GM12891 (cell line): Measurements from ENCODE around the gene ITM2C.

Experiments used
- DNase-seq: peaks from one replicate; pipeline ENCODE4 v3.0.0; 2011; ENCODE audit warnings: low spot score; ENCODE audit not compliant: insufficient read length
- FAIRE-seq: peaks from 2 replicates; lab custom pipeline; 2011; peaks lifted over from hg19 to GRCh38; lab: Jason Lieb, UNC
- PAX5 ChIP-seq: IDR thresholded peaks from 2 replicates; pipeline ENCODE4 v1.6.1; 2011; ENCODE audit warnings: low read length, moderate library complexity, mild to moderate bottlenecking; ENCODE audit not compliant: insufficient read depth, severe bottlenecking
- POLR2A ChIP-seq: IDR thresholded peaks from 2 replicates; pipeline ENCODE4 v1.6.1; 2011; ENCODE audit warnings: low read depth, low read length, control low read depth
- POLR2AphosphoS5 ChIP-seq: IDR thresholded peaks from 2 replicates; pipeline ENCODE4 v1.6.1; 2011; ENCODE audit warnings: low read depth, low read length, control low read depth
- POU2F2 ChIP-seq: IDR thresholded peaks from 2 replicates; pipeline ENCODE4 v1.6.1; 2011; ENCODE audit warnings: low read depth, mild to moderate bottlenecking, control low read depth, low read length, moderate library complexity
- SPI1 ChIP-seq: IDR thresholded peaks from 2 replicates; pipeline ENCODE4 v1.6.1; 2011; ENCODE audit warnings: low read depth, low read length, control low read depth
- TAF1 ChIP-seq: IDR thresholded peaks from 2 replicates; pipeline ENCODE4 v1.6.1; 2011; ENCODE audit warnings: low read depth, low read length, control low read depth

ITM2C gene

DNA sequence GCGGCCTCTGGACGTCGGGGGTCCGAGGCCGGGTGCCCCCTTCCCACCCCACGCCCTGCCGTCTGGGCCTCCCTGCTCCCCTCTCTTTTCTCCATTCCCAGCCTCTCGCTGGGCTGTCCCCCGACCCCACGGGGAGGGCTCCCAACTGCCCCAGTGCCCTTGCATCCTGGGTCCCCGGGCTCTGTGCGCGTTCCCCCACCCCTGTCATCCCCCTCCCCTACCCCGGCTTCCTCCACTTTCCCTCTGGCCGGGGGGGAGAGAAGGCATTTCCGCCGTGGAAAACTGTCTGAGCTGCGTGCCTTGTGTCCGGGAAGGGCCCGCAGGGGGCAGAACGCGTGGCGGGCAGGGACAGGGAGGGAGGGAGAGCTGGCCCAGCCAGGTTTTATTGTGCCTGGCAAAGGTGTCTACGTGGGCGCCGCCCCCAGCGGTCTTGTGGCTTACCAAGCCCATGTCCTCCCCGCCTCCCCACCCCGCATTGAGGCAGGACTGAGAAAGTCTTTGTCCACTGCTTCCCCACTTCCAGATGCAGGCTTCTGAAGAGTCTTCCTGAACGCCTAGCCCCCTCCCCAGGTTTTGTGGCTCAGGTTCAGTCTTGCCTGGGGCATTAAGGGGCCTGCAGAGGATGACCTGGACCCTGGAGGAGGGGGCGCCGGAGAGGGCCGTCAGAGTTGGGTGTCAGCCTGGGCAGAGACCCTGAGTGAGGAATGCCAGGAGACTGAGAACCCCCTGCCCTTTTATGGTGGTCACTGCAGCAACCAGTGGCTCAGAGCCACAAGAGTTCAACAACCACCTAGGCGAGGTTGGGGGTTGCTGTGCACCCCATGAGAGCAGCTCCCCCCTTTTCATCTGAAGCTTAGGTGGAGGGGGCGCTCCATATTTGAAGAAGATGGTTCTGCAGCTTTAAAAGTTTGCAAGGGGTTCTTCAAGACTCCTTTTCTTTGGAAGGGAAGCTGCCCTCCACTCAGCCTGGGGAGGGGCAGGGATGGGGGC, 1.3 kb downstream of the ITM2C start:
- DNase-seq (no peak), FAIRE-seq (peak; percentile 87)

DNA sequence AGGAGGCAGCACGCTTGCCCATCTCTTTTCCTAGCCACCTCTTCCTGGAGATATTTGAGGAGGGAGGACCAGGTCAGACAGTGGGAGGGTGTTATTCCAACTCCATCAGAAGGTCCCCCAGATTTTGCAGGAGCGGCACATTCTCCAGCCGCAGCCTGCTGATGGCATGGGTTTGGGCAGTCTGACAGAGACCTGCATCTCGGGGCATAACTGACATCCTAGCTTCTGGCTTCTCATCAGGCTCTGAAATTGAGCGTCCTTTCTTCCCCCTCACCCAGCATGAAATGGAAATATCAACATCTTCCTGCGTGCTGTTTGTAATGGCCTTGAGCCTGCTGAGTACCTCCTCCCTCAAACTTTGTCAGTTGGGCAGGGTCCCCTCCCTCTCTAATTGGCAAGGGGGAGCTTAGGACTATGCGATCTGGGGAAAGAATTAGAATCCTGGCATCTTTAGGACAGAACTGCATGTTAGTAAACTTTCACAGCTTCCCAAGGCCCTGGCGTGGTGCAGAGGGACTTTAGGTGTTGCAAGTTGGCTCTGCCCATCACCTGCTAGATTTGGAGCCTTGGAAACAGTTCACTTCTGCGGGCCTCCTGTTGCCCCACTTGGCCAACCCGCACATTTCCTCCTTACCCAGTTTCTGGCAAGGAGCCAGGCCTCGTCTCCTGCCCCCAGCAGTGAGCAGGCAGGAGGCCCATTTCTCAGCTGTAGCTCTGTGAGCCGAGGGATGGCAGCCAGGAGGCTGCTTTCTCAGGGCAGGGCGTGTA, 2.2 kb downstream of the ITM2C start:
- DNase-seq (no peak), FAIRE-seq (peak; percentile 62)
- TF ChIP-seq POLR2A = no peak
- TF ChIP-seq PAX5 = no peak
- TF ChIP-seq POLR2AphosphoS5 = no peak
- TF ChIP-seq POU2F2 = no peak
- TF ChIP-seq SPI1 = no peak
- TF ChIP-seq TAF1 = no peak

More for the DNA sequence above, 1.3 kb downstream of the ITM2C start:
- TF ChIP-seq POLR2A = no peak
- no peak for TF ChIP-seq POU2F2
- no peak for TF ChIP-seq SPI1
- no peak for TF ChIP-seq POLR2AphosphoS5
- TF ChIP-seq PAX5 = no peak
- no peak for TF ChIP-seq TAF1

GRCh38 chr2:230868161-230868946, 3.6 kb downstream of the ITM2C start:
- DNase-seq = no peak
- FAIRE-seq = peak; percentile 9
- TF ChIP-seq SPI1 = no peak
- no peak for TF ChIP-seq TAF1
- TF ChIP-seq POLR2AphosphoS5 = no peak
- no peak for TF ChIP-seq POLR2A
- no peak for TF ChIP-seq PAX5
- no peak for TF ChIP-seq POU2F2

- DNase-seq (no peak), FAIRE-seq (peak; percentile 71)
- TF ChIP-seq SPI1 (no peak), POU2F2 (no peak), PAX5 (no peak), POLR2AphosphoS5 (no peak), TAF1 (no peak), POLR2A (no peak)
Observed at GRCh38 chr2:230868947-230869913, 4.5 kb downstream of the ITM2C start.

DNA sequence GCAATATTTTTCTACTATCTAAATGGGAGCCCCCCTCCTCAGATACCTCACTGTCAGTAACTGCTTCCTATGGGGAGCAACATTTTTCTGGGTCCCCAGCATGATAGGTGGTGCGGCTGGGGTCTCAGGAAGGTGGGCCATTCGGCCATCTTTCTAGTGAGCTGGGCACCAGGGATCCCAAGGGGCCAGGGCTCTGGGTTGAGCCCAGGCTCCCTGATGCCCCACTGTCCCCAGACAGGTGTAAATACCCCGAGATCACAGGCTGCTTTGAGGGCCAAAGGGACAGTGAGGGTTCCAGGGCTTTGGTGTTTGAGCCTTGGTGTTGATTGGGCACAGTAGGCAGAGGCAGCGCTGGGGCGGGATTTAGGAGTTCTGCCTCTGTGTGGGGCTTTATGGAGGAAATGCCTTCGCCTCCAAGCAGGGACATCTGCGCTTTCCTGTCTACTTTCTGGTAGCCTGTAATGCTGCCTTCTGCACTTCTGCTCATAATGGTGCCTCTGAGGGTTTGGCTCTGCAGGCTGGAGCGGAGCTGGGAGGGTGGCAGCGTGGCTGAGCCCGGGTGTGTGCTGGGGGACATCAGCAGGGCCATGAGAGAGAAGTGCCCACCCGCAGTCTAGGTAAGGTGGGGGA, 5.3 kb downstream of the ITM2C start:
- DNase-seq = no peak
- FAIRE-seq = peak; percentile 16
- no peak for TF ChIP-seq TAF1
- no peak for TF ChIP-seq POLR2A
- no peak for TF ChIP-seq POLR2AphosphoS5
- TF ChIP-seq POU2F2 = no peak
- TF ChIP-seq PAX5 = no peak
- TF ChIP-seq SPI1 = no peak

DNA sequence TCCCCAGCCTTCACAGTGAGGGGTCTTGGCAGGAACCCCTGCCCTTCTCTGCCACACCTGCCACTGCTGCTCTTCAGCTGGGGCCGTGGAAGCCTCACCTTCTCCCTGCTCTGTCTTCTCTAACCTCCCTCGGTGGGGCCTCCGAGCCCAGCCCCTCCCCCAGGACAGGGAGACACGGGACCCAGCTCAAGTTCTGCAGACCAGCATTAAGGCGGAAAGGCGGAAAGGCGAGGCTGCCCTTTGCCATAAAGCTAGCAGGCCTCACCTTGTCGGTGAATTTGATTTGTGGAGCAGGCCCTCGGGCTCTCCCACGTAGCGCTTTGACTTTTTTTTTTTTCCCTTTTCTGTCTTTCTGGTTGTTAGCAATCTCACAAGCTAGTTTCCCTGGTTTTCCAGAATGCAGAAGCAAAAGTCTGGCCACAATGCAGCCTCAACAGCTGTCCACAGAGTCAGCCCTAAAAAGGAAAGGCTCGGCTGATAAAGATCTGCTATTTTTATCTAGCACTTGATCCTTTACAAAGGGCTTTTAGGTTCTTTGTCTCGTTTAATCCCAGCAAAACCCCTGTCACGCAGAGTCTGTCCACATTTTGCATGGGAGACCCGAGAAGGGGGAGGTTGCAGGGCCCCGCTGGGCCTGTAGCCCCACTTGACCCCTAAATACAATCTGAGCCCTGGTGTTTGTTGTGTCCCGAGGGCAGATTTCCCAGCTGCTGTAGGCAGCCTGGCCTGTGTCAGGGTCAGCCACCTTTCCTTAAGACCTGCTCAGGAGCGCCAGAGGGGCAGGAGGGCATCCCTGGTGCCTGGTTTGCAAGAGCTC, 6.0 kb downstream of the ITM2C start:
- no peak for DNase-seq

DNA sequence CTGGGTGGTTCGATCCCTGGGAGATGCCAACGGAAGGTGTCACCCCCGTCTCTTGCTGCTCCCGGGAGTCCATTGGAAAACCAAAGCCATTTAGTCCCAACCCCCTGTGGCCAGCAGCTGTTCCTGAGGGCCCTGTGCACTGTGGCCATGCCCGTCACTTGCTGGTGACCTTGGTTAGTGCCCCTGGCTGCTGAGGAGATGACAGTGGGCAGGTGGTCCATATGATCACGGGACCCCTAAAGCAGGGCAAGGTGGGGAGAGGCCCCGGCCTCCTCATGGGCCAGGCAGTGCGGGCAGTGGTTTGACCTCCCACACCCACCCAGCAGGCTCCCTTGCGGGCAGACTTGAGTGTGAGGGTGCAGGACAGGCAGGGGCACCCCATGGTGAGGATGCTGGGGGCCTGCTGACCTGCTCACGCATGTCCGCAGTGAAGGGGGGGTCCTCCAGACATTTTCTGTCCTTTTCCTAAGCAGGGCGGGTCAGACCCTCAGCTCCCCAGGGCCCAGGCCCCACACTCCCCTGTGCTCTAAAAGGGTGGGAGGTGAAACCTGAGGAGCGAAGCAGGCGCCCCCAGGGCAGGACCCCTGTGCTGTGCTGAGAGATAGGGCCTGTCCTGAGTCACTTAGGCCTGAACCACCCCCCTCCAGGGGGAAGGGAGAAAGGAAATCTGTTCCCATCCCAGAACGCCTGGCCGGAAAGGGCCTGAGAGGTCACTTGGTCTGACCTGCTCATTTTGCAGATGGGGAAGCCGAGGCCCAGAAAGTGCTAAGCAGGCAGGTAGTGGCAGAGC, 6.8 kb downstream of the ITM2C start:
- no peak for FAIRE-seq
- DNase-seq = no peak
- no peak for TF ChIP-seq SPI1
- TF ChIP-seq POU2F2 = no peak
- TF ChIP-seq POLR2A = no peak
- TF ChIP-seq PAX5 = no peak
- no peak for TF ChIP-seq POLR2AphosphoS5
- no peak for TF ChIP-seq TAF1

More for the DNA sequence above, 6.0 kb downstream of the ITM2C start:
- TF ChIP-seq PAX5 (no peak), POLR2AphosphoS5 (no peak), POLR2A (no peak), SPI1 (no peak), TAF1 (no peak), POU2F2 (no peak)
- FAIRE-seq = no peak
